Osteoblast (primary cell): ENCODE data around the gene KRT27. TPM values are rescaled to one million over a fixed set of nuclear protein-coding genes. Genes with fewer than 3 reads are reported as not detected.

Experiments
- DNase-seq: peaks from one replicate; pipeline ENCODE4 v3.0.0; 2011; ENCODE audit warnings: low spot score, mixed read lengths; ENCODE audit not compliant: insufficient read length; ENCODE audit errors: missing footprints
- H2AFZ ChIP-seq: 2 replicates; pipeline ENCODE4 v1.6.0; 2011; ENCODE audit warnings: mild to moderate bottlenecking, low read length
- H3K27ac ChIP-seq: 2 replicates; pipeline ENCODE4 v1.5.1; 2011; ENCODE audit warnings: mild to moderate bottlenecking, low read depth, low read length, moderate library complexity
- H3K27me3 ChIP-seq: 2 replicates; pipeline ENCODE4 v1.6.0; 2012; ENCODE audit warnings: mild to moderate bottlenecking, control low read depth, inconsistent platforms, low read length, moderate library complexity; ENCODE audit not compliant: insufficient read depth
- H3K36me3 ChIP-seq: 2 replicates; pipeline ENCODE4 v1.5.1; 2011; ENCODE audit warnings: mild to moderate bottlenecking, low read length, control low read depth, moderate library complexity; ENCODE audit not compliant: insufficient read depth
- H3K4me1 ChIP-seq: 2 replicates; pipeline ENCODE4 v1.5.1; 2011; ENCODE audit warnings: mild to moderate bottlenecking, low read length, control low read depth, moderate library complexity; ENCODE audit not compliant: insufficient read depth
- H3K4me2 ChIP-seq: 2 replicates; pipeline ENCODE4 v1.6.0; 2011; ENCODE audit warnings: mild to moderate bottlenecking, low read length; ENCODE audit not compliant: insufficient read depth
- H3K4me3 ChIP-seq: fragments of 200-600 bp; sonication (generic); 3 replicates; pipeline ENCODE4 v1.5.1; 2012; ENCODE audit warnings: mild to moderate bottlenecking, low read length, inconsistent platforms; ENCODE audit not compliant: insufficient read depth
- H3K79me2 ChIP-seq: 2 replicates; pipeline ENCODE4 v1.6.0; 2012; ENCODE audit warnings: mild to moderate bottlenecking, low read length, control low read depth, inconsistent platforms; ENCODE audit not compliant: insufficient read depth
- H3K9me3 ChIP-seq: 2 replicates; pipeline ENCODE4 v1.5.1; 2011; ENCODE audit warnings: low read depth, low read length, control low read depth
- H4K20me1 ChIP-seq: 2 replicates; pipeline ENCODE4 v1.6.0; 2012; ENCODE audit warnings: mild to moderate bottlenecking, low read length, control low read depth; ENCODE audit not compliant: insufficient read depth
- total RNA-seq: library from RNA; depleted of rRNA; stranded (reverse); fragments of >200 nt; gene quantifications from 2 replicates; pipeline ENCODE4 v1.2.3, GENCODE V29; 2012
- TF ChIP-seq, protein P1 (sequence below): IDR thresholded peaks from 2 replicates; pipeline ENCODE4 v1.5.1; 2011; ENCODE audit warnings: mild to moderate bottlenecking, low read depth, low read length, moderate library complexity; ENCODE audit errors: extremely low read depth

Gene KRT27
- total RNA-seq, 1 donor = not detected

DNA sequence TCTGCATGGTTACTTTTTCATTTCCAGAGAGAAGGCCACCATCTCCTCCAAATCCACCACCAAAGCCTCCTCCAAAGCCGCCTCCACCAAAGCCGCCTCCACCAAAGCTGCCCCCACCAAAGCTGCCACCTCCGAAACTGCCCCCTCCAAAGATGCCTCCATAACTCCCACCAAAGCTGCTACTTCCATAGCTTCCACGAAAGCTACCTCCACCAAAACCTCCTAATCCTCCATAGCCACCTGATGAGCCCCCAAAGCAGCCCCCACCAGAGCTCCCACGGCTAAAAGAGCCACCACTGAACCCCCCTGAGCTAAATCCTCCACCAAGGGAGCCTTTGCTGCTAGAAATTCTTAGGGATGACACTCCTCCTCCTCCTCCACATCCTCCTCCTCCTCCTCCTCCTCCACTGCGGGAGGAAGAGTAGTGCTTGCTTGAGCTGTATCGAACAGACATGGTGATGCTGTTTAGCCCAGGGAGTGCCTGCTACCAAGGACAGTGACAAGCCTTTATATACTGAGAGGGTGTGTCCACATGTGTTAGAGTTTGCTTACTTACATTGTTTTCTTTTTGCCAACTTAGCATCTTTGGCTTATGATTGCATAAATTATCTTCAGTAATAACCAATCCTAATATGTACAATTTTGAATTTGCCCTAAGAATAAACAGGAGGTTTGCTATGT, 39.9 kb upstream of the KRT27 start, which contains the start of gene KRT10:
TSS of gene KRT10 (minus strand) at position 483 of the 681 bp plus-strand sequence. CDS start at position 454, 29 bp downstream.
- H4K20me1 ChIP-seq = no peaks in the 10 kb centered on the region
- no peak for DNase-seq
- H3K4me2 ChIP-seq = no peak within 1 kb of the TSS
- no peak within 1 kb of the TSS for H3K4me3 ChIP-seq
- peaks cover 7% of the 10 kb centered on the region for H3K36me3 ChIP-seq
- H3K27me3 ChIP-seq = no peaks in the 10 kb centered on the region
- TF ChIP-seq, protein P1, sequence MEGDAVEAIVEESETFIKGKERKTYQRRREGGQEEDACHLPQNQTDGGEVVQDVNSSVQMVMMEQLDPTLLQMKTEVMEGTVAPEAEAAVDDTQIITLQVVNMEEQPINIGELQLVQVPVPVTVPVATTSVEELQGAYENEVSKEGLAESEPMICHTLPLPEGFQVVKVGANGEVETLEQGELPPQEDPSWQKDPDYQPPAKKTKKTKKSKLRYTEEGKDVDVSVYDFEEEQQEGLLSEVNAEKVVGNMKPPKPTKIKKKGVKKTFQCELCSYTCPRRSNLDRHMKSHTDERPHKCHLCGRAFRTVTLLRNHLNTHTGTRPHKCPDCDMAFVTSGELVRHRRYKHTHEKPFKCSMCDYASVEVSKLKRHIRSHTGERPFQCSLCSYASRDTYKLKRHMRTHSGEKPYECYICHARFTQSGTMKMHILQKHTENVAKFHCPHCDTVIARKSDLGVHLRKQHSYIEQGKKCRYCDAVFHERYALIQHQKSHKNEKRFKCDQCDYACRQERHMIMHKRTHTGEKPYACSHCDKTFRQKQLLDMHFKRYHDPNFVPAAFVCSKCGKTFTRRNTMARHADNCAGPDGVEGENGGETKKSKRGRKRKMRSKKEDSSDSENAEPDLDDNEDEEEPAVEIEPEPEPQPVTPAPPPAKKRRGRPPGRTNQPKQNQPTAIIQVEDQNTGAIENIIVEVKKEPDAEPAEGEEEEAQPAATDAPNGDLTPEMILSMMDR = no peak
- peaks cover 8% of the 10 kb centered on the region for H3K4me1 ChIP-seq
- peaks cover 42% of the 10 kb centered on the region for H3K79me2 ChIP-seq
- no peak within 1 kb of the TSS for H2AFZ ChIP-seq
- no peaks in the 10 kb centered on the region for H3K9me3 ChIP-seq
- no peak within 1 kb of the TSS for H3K27ac ChIP-seq

DNA sequence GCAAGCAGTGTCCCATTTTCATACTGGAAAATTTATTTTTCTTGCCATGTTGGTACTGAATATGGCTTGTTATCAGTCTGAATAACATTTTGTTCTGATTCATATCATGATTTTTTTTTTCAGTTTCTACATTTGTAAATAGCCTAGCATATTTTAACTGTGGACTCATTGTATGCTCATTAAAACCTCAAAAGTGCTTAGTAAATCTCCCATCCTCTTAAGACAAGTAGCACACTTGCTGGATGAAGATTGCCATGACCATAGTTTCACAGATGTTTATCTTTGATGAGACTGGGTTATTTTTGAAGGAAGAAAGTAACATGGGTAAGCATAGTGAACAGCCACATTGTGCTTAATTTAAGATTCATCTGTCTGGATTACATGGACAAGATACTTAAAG, 39.2 kb upstream of the KRT27 start:
- Histone ChIP-seq H3K27ac (no peak overlapping the region), H3K79me2 (peaks cover 39% of the 10 kb centered on the region), H4K20me1 (no peaks in the 10 kb centered on the region), H3K27me3 (no peaks in the 10 kb centered on the region), H3K4me3 (no peak overlapping the region), H3K4me1 (peaks cover 8% of the 10 kb centered on the region), H3K4me2 (no peak overlapping the region), H3K36me3 (peaks cover 11% of the 10 kb centered on the region), H3K9me3 (no peaks in the 10 kb centered on the region), H2AFZ (no peak overlapping the region)
- TF ChIP-seq, protein P1 = no peak
- no peak for DNase-seq

DNA sequence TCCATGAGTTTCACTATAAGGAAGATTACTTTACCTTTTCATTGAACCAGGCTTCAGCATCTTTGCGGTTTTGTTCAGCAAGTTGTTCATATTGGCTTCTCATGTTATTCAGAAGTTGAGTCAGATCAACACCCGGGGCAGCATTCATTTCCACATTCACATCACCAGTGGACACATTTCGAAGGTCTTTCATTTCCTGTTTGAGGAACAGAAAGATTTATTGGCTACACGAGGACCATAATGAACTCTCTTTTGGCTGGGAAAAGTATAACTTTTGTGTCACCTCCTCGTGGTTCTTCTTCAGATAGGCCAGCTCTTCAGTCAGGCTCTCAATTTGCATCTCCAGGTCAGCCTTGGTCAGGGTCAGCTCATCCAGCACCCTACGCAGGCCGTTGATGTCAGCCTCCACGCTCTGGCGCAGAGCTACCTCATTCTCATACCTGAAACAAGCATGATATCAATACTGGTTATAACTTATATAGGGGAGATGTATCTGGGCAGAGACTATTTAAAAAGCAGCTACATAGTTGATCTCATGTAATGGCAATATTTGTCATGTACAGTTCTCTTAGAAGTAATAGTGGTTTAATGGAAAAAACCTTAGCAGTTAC, 38.0 kb upstream of the KRT27 start:
- TF ChIP-seq, protein P1 = no peak
- Histone ChIP-seq H2AFZ (no peak overlapping the region), H3K36me3 (peaks cover 11% of the 10 kb centered on the region), H3K4me2 (peak overlapping the region; percentile 74), H3K4me1 (peaks cover 8% of the 10 kb centered on the region), H3K27me3 (no peaks in the 10 kb centered on the region), H3K9me3 (no peaks in the 10 kb centered on the region), H4K20me1 (no peaks in the 10 kb centered on the region), H3K79me2 (peaks cover 29% of the 10 kb centered on the region), H3K4me3 (peak overlapping the region; percentile 83), H3K27ac (no peak overlapping the region)
- no peak for DNase-seq

DNA sequence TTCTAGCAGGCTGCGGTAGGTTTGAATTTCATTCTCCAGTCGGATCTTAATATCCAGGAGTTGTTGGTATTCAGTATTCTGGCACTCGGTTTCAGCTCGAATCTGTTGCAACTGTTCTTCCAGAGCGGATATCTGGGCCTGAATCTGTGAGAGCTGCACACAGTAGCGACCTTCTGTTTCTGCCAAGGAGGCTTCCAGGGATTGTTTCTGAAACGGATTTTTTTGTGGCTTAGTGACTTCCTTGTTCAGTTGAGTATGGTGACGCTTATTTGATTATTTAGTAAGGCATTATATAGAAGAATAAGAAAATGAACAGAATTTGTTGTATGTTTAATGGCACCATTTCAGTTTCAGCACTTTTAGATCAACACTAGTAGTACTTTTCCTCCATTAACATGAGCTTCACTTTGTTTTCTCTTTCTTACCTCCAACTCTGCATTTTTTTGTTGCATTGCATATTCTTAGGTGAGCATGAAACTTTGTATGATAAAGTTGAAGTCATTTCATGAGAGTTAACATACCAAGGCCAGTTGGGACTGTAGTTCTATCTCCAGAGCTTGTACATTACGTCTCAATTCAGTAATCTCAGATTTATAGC, 37.3 kb upstream of the KRT27 start:
- Histone ChIP-seq H3K36me3 (peaks cover 11% of the 10 kb centered on the region), H3K4me1 (peaks cover 8% of the 10 kb centered on the region), H3K4me2 (peak overlapping the region; percentile 74), H3K79me2 (peaks cover 29% of the 10 kb centered on the region), H3K9me3 (no peaks in the 10 kb centered on the region), H2AFZ (peak overlapping the region; percentile 76), H4K20me1 (no peaks in the 10 kb centered on the region), H3K27ac (peak overlapping the region; percentile 82), H3K4me3 (peak overlapping the region; percentile 83), H3K27me3 (no peaks in the 10 kb centered on the region)
- peak; percentile 56 for DNase-seq
- TF ChIP-seq, protein P1 = no peak
